Measurements from ENCODE around the gene PTPRK. TPM values are rescaled to one million over a fixed set of nuclear protein-coding genes. Genes with fewer than 3 reads are reported as not detected.

Gene PTPRK
- total RNA-seq, 1 donor from 2014 or later: 42.8 TPM

GRCh38 chr6:128251445-128252340 lies 268.7 kb downstream of the PTPRK start:
- no peak for DNase-seq (ENCODE audit: low read depth)

GRCh38 chr6:128250370-128251070 lies 269.9 kb downstream of the PTPRK start:
- DNase-seq (ENCODE audit: low read depth): no peak

- no peak for DNase-seq (ENCODE audit: low read depth)
These were observed 271.0 kb downstream of the PTPRK start for GRCh38 chr6:128249429-128249828.

- no peak for DNase-seq (ENCODE audit: low read depth)
These were observed 273.7 kb downstream of the PTPRK start for GRCh38 chr6:128246472-128247260.

GRCh38 chr6:128244751-128245405 lies 275.5 kb downstream of the PTPRK start:
- no peak for DNase-seq (ENCODE audit: low read depth)

GRCh38 chr6:128242765-128243403 lies 277.5 kb downstream of the PTPRK start:
- no peak for DNase-seq (ENCODE audit: low read depth)

- no peak for DNase-seq (ENCODE audit: low read depth)
These were observed 279.2 kb downstream of the PTPRK start for GRCh38 chr6:128241216-128241615.

GRCh38 chr6:128240024-128240428 lies 280.4 kb downstream of the PTPRK start:
- DNase-seq (ENCODE audit: low read depth): no peak

- no peak for DNase-seq (ENCODE audit: low read depth)
These were observed 281.3 kb downstream of the PTPRK start for GRCh38 chr6:128239146-128239545.

- DNase-seq (ENCODE audit: low read depth): no peak
These were observed 282.2 kb downstream of the PTPRK start for GRCh38 chr6:128238225-128238624.

GRCh38 chr6:128235556-128235955 lies 284.8 kb downstream of the PTPRK start:
- no peak for DNase-seq (ENCODE audit: low read depth)

GRCh38 chr6:128233531-128233930 lies 286.9 kb downstream of the PTPRK start:
- no peak for DNase-seq (ENCODE audit: low read depth)

- DNase-seq (ENCODE audit: low read depth): no peak
These were observed 290.0 kb downstream of the PTPRK start for GRCh38 chr6:128230267-128230989.

- DNase-seq (ENCODE audit: low read depth): no peak
These were observed 294.8 kb downstream of the PTPRK start for GRCh38 chr6:128225612-128226011.

GRCh38 chr6:128216917-128217316 lies 303.5 kb downstream of the PTPRK start:
- DNase-seq (ENCODE audit: low read depth): no peak

- DNase-seq (ENCODE audit: low read depth): peak; percentile 75
These were observed 310.6 kb downstream of the PTPRK start for GRCh38 chr6:128209771-128210170.

- DNase-seq (ENCODE audit: low read depth): no peak
These were observed 311.4 kb downstream of the PTPRK start for GRCh38 chr6:128208851-128209580.

GRCh38 chr6:128208078-128208477 lies 312.3 kb downstream of the PTPRK start:
- no peak for DNase-seq (ENCODE audit: low read depth)

Measured in myocyte (in vitro differentiated cells).